WTC11 (cell line): ENCODE measurements around the gene RAD51. TPM values are rescaled to one million over a fixed set of nuclear protein-coding genes. Genes with fewer than 3 reads are reported as not detected.

Source experiments
- ATAC-seq: fragments of 200-7000 bp; cut with Tn5 transposase; 2 replicates; pipeline ENCODE4 v1.10.0; 2021; ENCODE audit warnings: mild to moderate bottlenecking, moderate library complexity
- CTCF ChIA-PET: fragments of 300-600 bp; sonication (Branson Sonifier 250); formaldehyde crosslinking; loops from one replicate; lab custom pipeline; 2021; ENCODE audit warnings: antibody characterized with exemption; lab: Charles Lee
- POLR2A ChIA-PET: fragments of 350-600 bp; sonication (Branson Sonifier 250); formaldehyde crosslinking; loops from one replicate; lab custom pipeline; 2021; ENCODE audit warnings: antibody characterized with exemption; lab: Charles Lee
- DNase-seq: peaks from one replicate; pipeline ENCODE4 v3.0.0; 2021; ENCODE audit warnings: low spot score
- H3K27ac Mint-ChIP-seq: 2 replicates; pipeline ENCODE4 v1.8.0; 2021; ENCODE audit warnings: mixed read lengths
- H3K27me3 Mint-ChIP-seq: 2 replicates; pipeline ENCODE4 v1.8.0; 2021; ENCODE audit warnings: low read depth, mild to moderate bottlenecking, moderate library complexity, mixed read lengths
- H3K36me3 Mint-ChIP-seq: 2 replicates; pipeline ENCODE4 v1.8.0; 2021; ENCODE audit warnings: mixed read lengths
- H3K4me1 Mint-ChIP-seq: 2 replicates; pipeline ENCODE4 v1.8.0; 2022; ENCODE audit warnings: mixed read lengths
- H3K4me3 Mint-ChIP-seq: 2 replicates; pipeline ENCODE4 v1.8.0; 2021; ENCODE audit warnings: mild to moderate bottlenecking, moderate library complexity, mixed read lengths
- H3K9me3 Mint-ChIP-seq: 2 replicates; pipeline ENCODE4 v1.8.0; 2021; ENCODE audit warnings: mixed read lengths
- ESRRA ChIP-seq: sonication (generic); formaldehyde crosslinking; IDR thresholded peaks from 2 replicates; pipeline ENCODE4 v1.8.1; 2022; ENCODE audit warnings: mild to moderate bottlenecking, missing genetic modification reagents, borderline replicate concordance
- MYBL2 ChIP-seq: sonication (generic); formaldehyde crosslinking; IDR thresholded peaks from 2 replicates; pipeline ENCODE4 v1.8.1; 2023; ENCODE audit warnings: mild to moderate bottlenecking, moderate library complexity, missing genetic modification reagents
- NFE2L1 ChIP-seq: sonication (generic); formaldehyde crosslinking; IDR thresholded peaks from 2 replicates; pipeline ENCODE4 v1.8.1; 2023; ENCODE audit warnings: missing genetic modification reagents
- OVOL2 ChIP-seq: fragments of 250-450 bp; sonication (Bioruptor Pico); IDR thresholded peaks from 2 replicates; pipeline ENCODE4 v1.9.0; 2021; ENCODE audit warnings: mild to moderate bottlenecking, borderline replicate concordance
- SP1 ChIP-seq: sonication (generic); formaldehyde crosslinking; conservative IDR thresholded peaks from 2 replicates; pipeline ENCODE4 v1.8.1; 2022; ENCODE audit warnings: missing genetic modification reagents
- ZNF138 ChIP-seq: sonication (generic); formaldehyde crosslinking; conservative IDR thresholded peaks from 2 replicates; pipeline ENCODE4 v1.8.1; 2022; ENCODE audit warnings: mild to moderate bottlenecking, moderate library complexity, missing genetic modification reagents
- ZNF232 ChIP-seq: sonication (generic); formaldehyde crosslinking; IDR thresholded peaks from 2 replicates; pipeline ENCODE4 v1.8.0; 2022; ENCODE audit warnings: mild to moderate bottlenecking, missing genetic modification reagents
- ZNF416 ChIP-seq: fragments of 250-450 bp; sonication (Bioruptor Pico); IDR thresholded peaks from 2 replicates; pipeline ENCODE4 v1.9.0; 2021; ENCODE audit warnings: mild to moderate bottlenecking, inconsistent platforms
- ZNF671 ChIP-seq: fragments of 250-450 bp; sonication (Bioruptor Pico); IDR thresholded peaks from 2 replicates; pipeline ENCODE4 v1.8.0; 2021; ENCODE audit warnings: mild to moderate bottlenecking
- total RNA-seq: library from RNA; stranded (reverse); gene quantifications from 3 replicates; pipeline ENCODE4 v1.2.3, GENCODE V29; 2021
- TF ChIP-seq, protein P1 (sequence below): sonication (generic); formaldehyde crosslinking; IDR thresholded peaks from 2 replicates; pipeline ENCODE4 v1.8.1; 2022; ENCODE audit warnings: mild to moderate bottlenecking, missing genetic modification reagents, moderate library complexity, borderline replicate concordance
- TF ChIP-seq, protein P2 (sequence below): sonication (generic); formaldehyde crosslinking; IDR thresholded peaks from 2 replicates; pipeline ENCODE4 v1.8.1; 2022; ENCODE audit warnings: missing genetic modification reagents, borderline replicate concordance
- TF ChIP-seq, protein P3 (sequence below): sonication (generic); formaldehyde crosslinking; IDR thresholded peaks from 2 replicates; pipeline ENCODE4 v1.8.0; 2023; ENCODE audit warnings: missing genetic modification reagents, mild to moderate bottlenecking, borderline replicate concordance
- TF ChIP-seq, protein P4 (sequence below): sonication (generic); formaldehyde crosslinking; IDR thresholded peaks from 2 replicates; pipeline ENCODE4 v1.8.0; 2022; ENCODE audit warnings: mild to moderate bottlenecking, missing genetic modification reagents
- TF ChIP-seq, protein P5 (sequence below): fragments of 250-450 bp; sonication (Bioruptor Pico); IDR thresholded peaks from 2 replicates; pipeline ENCODE4 v2.1.2; 2022; ENCODE audit warnings: mild to moderate bottlenecking, moderate library complexity
- TF ChIP-seq, protein P6 (sequence below): sonication (generic); formaldehyde crosslinking; IDR thresholded peaks from 2 replicates; pipeline ENCODE4 v1.8.0; 2022; ENCODE audit warnings: mild to moderate bottlenecking, missing genetic modification reagents
- TF ChIP-seq, protein P7 (sequence below): fragments of 200-600 bp; IDR thresholded peaks from 2 replicates; pipeline ENCODE4 v1.8.0; 2022; ENCODE audit warnings: antibody characterized with exemption
- TF ChIP-seq, protein P8 (sequence below): fragments of 250-450 bp; sonication (Bioruptor Pico); IDR thresholded peaks from 2 replicates; pipeline ENCODE4 v1.9.0; 2021; ENCODE audit warnings: mild to moderate bottlenecking
- TF ChIP-seq, protein P9 (sequence below): sonication (generic); formaldehyde crosslinking; IDR thresholded peaks from 2 replicates; pipeline ENCODE4 v1.8.0; 2023; ENCODE audit warnings: mild to moderate bottlenecking, missing genetic modification reagents

The RAD51 gene
- total RNA-seq, 1 experiment from 2014 or later: 36.4 TPM

DNA sequence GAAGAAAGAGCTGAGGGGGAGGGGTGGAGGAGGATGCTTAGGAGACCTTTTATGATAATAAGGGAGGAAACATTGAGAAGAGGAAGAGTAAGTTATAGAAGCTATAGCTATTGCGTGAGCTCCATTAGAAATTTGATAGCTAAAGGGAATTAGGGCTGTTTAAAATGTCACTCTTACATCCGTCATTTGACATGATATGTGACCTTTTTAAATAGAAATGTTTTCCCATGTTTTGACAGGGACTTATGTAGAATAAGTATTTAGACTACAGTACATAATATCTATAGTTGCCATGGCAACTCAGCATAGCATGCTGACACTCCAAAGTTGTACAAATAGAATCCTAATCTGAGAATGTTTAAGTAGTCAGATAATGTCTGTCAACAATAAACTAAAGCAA is 19.2 kb downstream of the RAD51 start:
- no peak for ATAC-seq
- no peak for DNase-seq
- CTCF ChIA-PET: interaction anchor here (0.6 to 0.7 kb wide), 2 partner anchors 16 to 50 kb away, joined by 3 read pairs; no protein-coding TSS in a partner anchor
- TF ChIP-seq ZNF416 (CRISPR knock-in tag) (no peak), ZNF671 (CRISPR knock-in tag) (no peak), ZNF138 (CRISPR knock-in tag) (no peak)
- TF ChIP-seq, protein P1, sequence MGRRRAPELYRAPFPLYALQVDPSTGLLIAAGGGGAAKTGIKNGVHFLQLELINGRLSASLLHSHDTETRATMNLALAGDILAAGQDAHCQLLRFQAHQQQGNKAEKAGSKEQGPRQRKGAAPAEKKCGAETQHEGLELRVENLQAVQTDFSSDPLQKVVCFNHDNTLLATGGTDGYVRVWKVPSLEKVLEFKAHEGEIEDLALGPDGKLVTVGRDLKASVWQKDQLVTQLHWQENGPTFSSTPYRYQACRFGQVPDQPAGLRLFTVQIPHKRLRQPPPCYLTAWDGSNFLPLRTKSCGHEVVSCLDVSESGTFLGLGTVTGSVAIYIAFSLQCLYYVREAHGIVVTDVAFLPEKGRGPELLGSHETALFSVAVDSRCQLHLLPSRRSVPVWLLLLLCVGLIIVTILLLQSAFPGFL (CRISPR knock-in tag): no peak
- TF ChIP-seq, protein P2, sequence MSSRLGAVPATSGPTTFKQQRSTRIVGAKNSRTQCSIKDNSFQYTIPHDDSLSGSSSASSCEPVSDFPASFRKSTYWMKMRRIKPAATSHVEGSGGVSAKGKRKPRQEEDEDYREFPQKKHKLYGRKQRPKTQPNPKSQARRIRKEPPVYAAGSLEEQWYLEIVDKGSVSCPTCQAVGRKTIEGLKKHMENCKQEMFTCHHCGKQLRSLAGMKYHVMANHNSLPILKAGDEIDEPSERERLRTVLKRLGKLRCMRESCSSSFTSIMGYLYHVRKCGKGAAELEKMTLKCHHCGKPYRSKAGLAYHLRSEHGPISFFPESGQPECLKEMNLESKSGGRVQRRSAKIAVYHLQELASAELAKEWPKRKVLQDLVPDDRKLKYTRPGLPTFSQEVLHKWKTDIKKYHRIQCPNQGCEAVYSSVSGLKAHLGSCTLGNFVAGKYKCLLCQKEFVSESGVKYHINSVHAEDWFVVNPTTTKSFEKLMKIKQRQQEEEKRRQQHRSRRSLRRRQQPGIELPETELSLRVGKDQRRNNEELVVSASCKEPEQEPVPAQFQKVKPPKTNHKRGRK (CRISPR knock-in tag): no peak
- TF ChIP-seq, protein P3, sequence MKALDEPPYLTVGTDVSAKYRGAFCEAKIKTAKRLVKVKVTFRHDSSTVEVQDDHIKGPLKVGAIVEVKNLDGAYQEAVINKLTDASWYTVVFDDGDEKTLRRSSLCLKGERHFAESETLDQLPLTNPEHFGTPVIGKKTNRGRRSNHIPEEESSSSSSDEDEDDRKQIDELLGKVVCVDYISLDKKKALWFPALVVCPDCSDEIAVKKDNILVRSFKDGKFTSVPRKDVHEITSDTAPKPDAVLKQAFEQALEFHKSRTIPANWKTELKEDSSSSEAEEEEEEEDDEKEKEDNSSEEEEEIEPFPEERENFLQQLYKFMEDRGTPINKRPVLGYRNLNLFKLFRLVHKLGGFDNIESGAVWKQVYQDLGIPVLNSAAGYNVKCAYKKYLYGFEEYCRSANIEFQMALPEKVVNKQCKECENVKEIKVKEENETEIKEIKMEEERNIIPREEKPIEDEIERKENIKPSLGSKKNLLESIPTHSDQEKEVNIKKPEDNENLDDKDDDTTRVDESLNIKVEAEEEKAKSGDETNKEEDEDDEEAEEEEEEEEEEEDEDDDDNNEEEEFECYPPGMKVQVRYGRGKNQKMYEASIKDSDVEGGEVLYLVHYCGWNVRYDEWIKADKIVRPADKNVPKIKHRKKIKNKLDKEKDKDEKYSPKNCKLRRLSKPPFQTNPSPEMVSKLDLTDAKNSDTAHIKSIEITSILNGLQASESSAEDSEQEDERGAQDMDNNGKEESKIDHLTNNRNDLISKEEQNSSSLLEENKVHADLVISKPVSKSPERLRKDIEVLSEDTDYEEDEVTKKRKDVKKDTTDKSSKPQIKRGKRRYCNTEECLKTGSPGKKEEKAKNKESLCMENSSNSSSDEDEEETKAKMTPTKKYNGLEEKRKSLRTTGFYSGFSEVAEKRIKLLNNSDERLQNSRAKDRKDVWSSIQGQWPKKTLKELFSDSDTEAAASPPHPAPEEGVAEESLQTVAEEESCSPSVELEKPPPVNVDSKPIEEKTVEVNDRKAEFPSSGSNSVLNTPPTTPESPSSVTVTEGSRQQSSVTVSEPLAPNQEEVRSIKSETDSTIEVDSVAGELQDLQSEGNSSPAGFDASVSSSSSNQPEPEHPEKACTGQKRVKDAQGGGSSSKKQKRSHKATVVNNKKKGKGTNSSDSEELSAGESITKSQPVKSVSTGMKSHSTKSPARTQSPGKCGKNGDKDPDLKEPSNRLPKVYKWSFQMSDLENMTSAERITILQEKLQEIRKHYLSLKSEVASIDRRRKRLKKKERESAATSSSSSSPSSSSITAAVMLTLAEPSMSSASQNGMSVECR (CRISPR knock-in tag): no peak
- TF ChIP-seq, protein P4, sequence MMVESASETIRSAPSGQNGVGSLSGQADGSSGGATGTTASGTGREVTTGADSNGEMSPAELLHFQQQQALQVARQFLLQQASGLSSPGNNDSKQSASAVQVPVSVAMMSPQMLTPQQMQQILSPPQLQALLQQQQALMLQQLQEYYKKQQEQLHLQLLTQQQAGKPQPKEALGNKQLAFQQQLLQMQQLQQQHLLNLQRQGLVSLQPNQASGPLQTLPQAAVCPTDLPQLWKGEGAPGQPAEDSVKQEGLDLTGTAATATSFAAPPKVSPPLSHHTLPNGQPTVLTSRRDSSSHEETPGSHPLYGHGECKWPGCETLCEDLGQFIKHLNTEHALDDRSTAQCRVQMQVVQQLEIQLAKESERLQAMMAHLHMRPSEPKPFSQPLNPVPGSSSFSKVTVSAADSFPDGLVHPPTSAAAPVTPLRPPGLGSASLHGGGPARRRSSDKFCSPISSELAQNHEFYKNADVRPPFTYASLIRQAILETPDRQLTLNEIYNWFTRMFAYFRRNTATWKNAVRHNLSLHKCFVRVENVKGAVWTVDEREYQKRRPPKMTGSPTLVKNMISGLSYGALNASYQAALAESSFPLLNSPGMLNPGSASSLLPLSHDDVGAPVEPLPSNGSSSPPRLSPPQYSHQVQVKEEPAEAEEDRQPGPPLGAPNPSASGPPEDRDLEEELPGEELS: no peak
- TF ChIP-seq, protein P5, sequence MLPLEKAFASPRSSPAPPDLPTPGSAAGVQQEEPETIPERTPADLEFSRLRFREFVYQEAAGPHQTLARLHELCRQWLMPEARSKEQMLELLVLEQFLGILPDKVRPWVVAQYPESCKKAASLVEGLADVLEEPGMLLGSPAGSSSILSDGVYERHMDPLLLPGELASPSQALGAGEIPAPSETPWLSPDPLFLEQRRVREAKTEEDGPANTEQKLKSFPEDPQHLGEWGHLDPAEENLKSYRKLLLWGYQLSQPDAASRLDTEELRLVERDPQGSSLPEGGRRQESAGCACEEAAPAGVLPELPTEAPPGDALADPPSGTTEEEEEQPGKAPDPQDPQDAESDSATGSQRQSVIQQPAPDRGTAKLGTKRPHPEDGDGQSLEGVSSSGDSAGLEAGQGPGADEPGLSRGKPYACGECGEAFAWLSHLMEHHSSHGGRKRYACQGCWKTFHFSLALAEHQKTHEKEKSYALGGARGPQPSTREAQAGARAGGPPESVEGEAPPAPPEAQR (CRISPR knock-in tag): no peak
- TF ChIP-seq, protein P6, sequence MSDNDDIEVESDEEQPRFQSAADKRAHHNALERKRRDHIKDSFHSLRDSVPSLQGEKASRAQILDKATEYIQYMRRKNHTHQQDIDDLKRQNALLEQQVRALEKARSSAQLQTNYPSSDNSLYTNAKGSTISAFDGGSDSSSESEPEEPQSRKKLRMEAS (CRISPR knock-in tag): no peak
- TF ChIP-seq, protein P7, sequence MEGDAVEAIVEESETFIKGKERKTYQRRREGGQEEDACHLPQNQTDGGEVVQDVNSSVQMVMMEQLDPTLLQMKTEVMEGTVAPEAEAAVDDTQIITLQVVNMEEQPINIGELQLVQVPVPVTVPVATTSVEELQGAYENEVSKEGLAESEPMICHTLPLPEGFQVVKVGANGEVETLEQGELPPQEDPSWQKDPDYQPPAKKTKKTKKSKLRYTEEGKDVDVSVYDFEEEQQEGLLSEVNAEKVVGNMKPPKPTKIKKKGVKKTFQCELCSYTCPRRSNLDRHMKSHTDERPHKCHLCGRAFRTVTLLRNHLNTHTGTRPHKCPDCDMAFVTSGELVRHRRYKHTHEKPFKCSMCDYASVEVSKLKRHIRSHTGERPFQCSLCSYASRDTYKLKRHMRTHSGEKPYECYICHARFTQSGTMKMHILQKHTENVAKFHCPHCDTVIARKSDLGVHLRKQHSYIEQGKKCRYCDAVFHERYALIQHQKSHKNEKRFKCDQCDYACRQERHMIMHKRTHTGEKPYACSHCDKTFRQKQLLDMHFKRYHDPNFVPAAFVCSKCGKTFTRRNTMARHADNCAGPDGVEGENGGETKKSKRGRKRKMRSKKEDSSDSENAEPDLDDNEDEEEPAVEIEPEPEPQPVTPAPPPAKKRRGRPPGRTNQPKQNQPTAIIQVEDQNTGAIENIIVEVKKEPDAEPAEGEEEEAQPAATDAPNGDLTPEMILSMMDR: no peak
- no peaks in the 10 kb centered on the region for H3K4me1 Mint-ChIP-seq
- no peak overlapping the region for H3K27ac Mint-ChIP-seq
- H3K4me3 Mint-ChIP-seq: no peak overlapping the region
- POLR2A ChIA-PET: no interaction called here
- H3K36me3 Mint-ChIP-seq: peaks cover 60% of the 10 kb centered on the region
- H3K9me3 Mint-ChIP-seq: no peaks in the 10 kb centered on the region
- H3K27me3 Mint-ChIP-seq: no peaks in the 10 kb centered on the region

DNA sequence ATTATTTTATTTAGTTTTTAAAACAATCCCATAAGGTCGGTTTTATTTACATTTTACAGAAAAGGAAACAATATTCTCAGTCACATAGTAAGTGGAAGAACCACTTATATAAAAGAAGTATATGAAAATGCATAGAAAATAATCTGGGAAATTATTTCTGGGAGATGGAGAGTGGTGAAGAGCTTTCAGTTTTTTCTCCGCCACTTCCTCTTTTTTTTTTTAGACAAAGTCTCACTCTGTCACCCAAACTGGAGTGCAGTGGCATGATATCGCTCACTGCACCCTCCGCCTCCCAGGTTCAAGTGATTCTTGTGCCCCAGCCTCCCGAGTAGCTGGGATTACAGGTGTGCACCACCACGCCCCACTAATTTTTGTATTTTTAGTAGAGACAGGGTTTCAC is 21.2 kb downstream of the RAD51 start:
- Mint-ChIP-seq H3K27ac (no peak overlapping the region; the same call in 1 of the 2 replicates), H3K36me3 (peaks cover 49% of the 10 kb centered on the region), H3K4me1 (no peaks in the 10 kb centered on the region), H3K9me3 (no peaks in the 10 kb centered on the region), H3K4me3 (no peak overlapping the region), H3K27me3 (no peaks in the 10 kb centered on the region)
- ATAC-seq: no peak
- DNase-seq: no peak
- ChIA-PET CTCF (no interaction called here), POLR2A (no interaction called here)
- no peak for TF ChIP-seq ESRRA (CRISPR knock-in tag)
- TF ChIP-seq OVOL2 (CRISPR knock-in tag): no peak
- TF ChIP-seq NFE2L1: no peak
- TF ChIP-seq MYBL2 (CRISPR knock-in tag): no peak
- TF ChIP-seq, protein P8, sequence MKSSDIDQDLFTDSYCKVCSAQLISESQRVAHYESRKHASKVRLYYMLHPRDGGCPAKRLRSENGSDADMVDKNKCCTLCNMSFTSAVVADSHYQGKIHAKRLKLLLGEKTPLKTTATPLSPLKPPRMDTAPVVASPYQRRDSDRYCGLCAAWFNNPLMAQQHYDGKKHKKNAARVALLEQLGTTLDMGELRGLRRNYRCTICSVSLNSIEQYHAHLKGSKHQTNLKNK (CRISPR knock-in tag): no peak
- no peak for TF ChIP-seq ZNF232 (CRISPR knock-in tag)
- TF ChIP-seq, protein P9, sequence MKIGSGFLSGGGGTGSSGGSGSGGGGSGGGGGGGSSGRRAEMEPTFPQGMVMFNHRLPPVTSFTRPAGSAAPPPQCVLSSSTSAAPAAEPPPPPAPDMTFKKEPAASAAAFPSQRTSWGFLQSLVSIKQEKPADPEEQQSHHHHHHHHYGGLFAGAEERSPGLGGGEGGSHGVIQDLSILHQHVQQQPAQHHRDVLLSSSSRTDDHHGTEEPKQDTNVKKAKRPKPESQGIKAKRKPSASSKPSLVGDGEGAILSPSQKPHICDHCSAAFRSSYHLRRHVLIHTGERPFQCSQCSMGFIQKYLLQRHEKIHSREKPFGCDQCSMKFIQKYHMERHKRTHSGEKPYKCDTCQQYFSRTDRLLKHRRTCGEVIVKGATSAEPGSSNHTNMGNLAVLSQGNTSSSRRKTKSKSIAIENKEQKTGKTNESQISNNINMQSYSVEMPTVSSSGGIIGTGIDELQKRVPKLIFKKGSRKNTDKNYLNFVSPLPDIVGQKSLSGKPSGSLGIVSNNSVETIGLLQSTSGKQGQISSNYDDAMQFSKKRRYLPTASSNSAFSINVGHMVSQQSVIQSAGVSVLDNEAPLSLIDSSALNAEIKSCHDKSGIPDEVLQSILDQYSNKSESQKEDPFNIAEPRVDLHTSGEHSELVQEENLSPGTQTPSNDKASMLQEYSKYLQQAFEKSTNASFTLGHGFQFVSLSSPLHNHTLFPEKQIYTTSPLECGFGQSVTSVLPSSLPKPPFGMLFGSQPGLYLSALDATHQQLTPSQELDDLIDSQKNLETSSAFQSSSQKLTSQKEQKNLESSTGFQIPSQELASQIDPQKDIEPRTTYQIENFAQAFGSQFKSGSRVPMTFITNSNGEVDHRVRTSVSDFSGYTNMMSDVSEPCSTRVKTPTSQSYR (CRISPR knock-in tag): no peak
- no peak for TF ChIP-seq SP1 (CRISPR knock-in tag)
